Caco-2 (cell line): ENCODE results near the gene CDHR5. TPM values are rescaled to one million over a fixed set of nuclear protein-coding genes. Genes with fewer than 3 reads are reported as not detected.

Experiments used
- BruUV-seq: library from RNA; stranded (reverse); fragments of 400-500 nt; replicated peaks from 2 replicates; lab custom pipeline; 2021; lab: Mats Ljungman, UMichigan
- CTCF ChIA-PET: fragments of 300-600 bp; sonication (Branson Sonifier 250); formaldehyde crosslinking; loops from one replicate; lab custom pipeline; 2022; ENCODE audit warnings: antibody characterized with exemption; lab: Charles Lee
- POLR2A ChIA-PET: fragments of 300-600 bp; sonication (Branson Sonifier 250); formaldehyde crosslinking; loops from one replicate; lab custom pipeline; 2022; ENCODE audit warnings: antibody characterized with exemption; lab: Charles Lee
- DNase-seq, 2 experiments: peaks; one replicate each; pipeline versions ENCODE4 v3.0.0 to v3.0.0-alpha.2; 2020 to 2022
- H3K27me3 ChIP-seq: replicated peaks from 2 replicates; pipeline ENCODE4 v1.6.0; 2011; ENCODE audit warnings: low read length; ENCODE audit not compliant: control insufficient read depth, insufficient read depth
- H3K36me3 ChIP-seq: 2 replicates; pipeline ENCODE4 v1.5.1; 2011; ENCODE audit warnings: low read length; ENCODE audit not compliant: control insufficient read depth, insufficient read depth
- H3K4me1 ChIP-seq: fragments of 250-450 bp; sonication (Bioruptor Pico); 2 replicates; pipeline ENCODE4 v1.5.1; 2020; ENCODE audit warnings: mild to moderate bottlenecking
- H3K4me3 ChIP-seq: 2 replicates; pipeline ENCODE4 v1.5.1; 2011; ENCODE audit warnings: low read depth, mild to moderate bottlenecking, control low read depth, low read length
- H3K9me3 ChIP-seq: fragments of 250-450 bp; sonication (Bioruptor Pico); 2 replicates; pipeline ENCODE4 v1.5.1; 2020; ENCODE audit warnings: mild to moderate bottlenecking, moderate library complexity
- H3K27ac Mint-ChIP-seq: one replicate; pipeline ENCODE4 v1.8.0; 2022; ENCODE audit warnings: mixed read lengths; ENCODE audit not compliant: unreplicated experiment
- H3K27me3 Mint-ChIP-seq: one replicate; pipeline ENCODE4 v1.8.0; 2022; ENCODE audit warnings: mixed read lengths; ENCODE audit not compliant: insufficient read depth, unreplicated experiment
- H3K36me3 Mint-ChIP-seq: one replicate; pipeline ENCODE4 v1.8.0; 2022; ENCODE audit warnings: mild to moderate bottlenecking, mixed read lengths; ENCODE audit not compliant: insufficient read depth, unreplicated experiment
- H3K4me1 Mint-ChIP-seq: one replicate; pipeline ENCODE4 v1.8.0; 2022; ENCODE audit warnings: low read depth, mixed read lengths; ENCODE audit not compliant: unreplicated experiment
- H3K4me3 Mint-ChIP-seq: one replicate; pipeline ENCODE4 v1.8.0; 2022; ENCODE audit warnings: mild to moderate bottlenecking, moderate library complexity, mixed read lengths; ENCODE audit not compliant: unreplicated experiment
- H3K9me3 Mint-ChIP-seq: one replicate; pipeline ENCODE4 v1.8.0; 2022; ENCODE audit warnings: mixed read lengths; ENCODE audit not compliant: unreplicated experiment
- CTCF ChIP-seq, 2 experiments: fragments of 200-600 bp in 1 of 2; IDR thresholded peaks; 1 replicate in 1 of 2; 2 replicates in 1 of 2; pipeline versions ENCODE4 v1.5.1 to v1.8.0; 2011 to 2022; ENCODE audit warnings: antibody characterized with exemption in 1 of 2, control low read depth in 1 of 2, inconsistent platforms in 1 of 2, low read depth in 1 of 2, low read length in 1 of 2, mild to moderate bottlenecking in 1 of 2, moderate library complexity in 1 of 2; ENCODE audit not compliant: insufficient read depth in 1 of 2, severe bottlenecking in 1 of 2, unreplicated experiment in 1 of 2
- intact Hi-C: fragments of 100-400 bp; cut with micrococcal nuclease; formaldehyde crosslinking; loops from one replicate; pipeline ENCODE4 v1.10.0; 2022; ENCODE audit not compliant: unreplicated experiment
- total RNA-seq: library from RNA; stranded (reverse); gene quantifications from 2 replicates; pipeline ENCODE4 v1.2.3, GENCODE V29; 2022

Gene CDHR5
- total RNA-seq, 1 experiment from 2014 or later: 42.0 TPM

DNA sequence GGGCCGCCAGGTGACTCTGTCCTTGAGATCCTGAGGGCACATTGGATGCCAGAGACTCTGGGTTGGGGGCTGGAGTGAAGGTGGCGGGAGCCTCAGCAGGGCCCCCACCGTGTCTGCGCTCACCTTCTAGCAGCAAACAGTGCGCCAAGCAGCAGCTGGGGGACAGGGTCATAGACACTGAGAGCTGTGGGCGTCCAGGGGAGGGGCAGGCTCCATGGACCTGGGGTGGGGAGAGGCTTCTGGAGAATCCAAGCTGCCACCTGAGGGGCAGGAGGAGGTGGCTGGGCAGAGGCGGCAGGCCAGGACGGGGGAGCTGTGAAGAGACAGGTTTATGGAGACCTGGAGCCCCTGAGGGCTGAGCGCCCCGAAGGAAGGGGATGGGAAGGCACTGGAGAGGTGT, 40.5 kb downstream of the CDHR5 start:
- ChIA-PET CTCF (no interaction called here), POLR2A (no interaction called here)
- H3K36me3 ChIP-seq: peaks cover 1% of the 10 kb centered on the region

GRCh38 chr11:581752-582151, 43.0 kb downstream of the CDHR5 start:
- BruUV-seq: no TSS peak
- POLR2A ChIA-PET: no interaction called here

More for the DNA sequence above, 40.5 kb downstream of the CDHR5 start:
- Histone ChIP-seq H3K4me1 (peaks cover 36% of the 10 kb centered on the region), H3K27me3 (no peaks in the 10 kb centered on the region), H3K9me3 (no peaks in the 10 kb centered on the region), H3K4me3 (no peak overlapping the region)
- no peak for TF ChIP-seq CTCF (IDR thresholded peaks at IDR 0.05; ENCODE audit: insufficient read depth in 1 of 2, low read depth in 1 of 2, low read length in 1 of 2, severe bottlenecking in 1 of 2, unreplicated experiment in 1 of 2)
- Mint-ChIP-seq H3K9me3 (no peaks in the 10 kb centered on the region), H3K4me3 (no peak overlapping the region), H3K27me3 (no peaks in the 10 kb centered on the region), H3K27ac (no peak overlapping the region), H3K4me1 (peaks cover 26% of the 10 kb centered on the region), H3K36me3 (peaks cover 79% of the 10 kb centered on the region)
- intact Hi-C loops: no loop called here
- BruUV-seq: no TSS peak
- DNase-seq: no peak

DNA sequence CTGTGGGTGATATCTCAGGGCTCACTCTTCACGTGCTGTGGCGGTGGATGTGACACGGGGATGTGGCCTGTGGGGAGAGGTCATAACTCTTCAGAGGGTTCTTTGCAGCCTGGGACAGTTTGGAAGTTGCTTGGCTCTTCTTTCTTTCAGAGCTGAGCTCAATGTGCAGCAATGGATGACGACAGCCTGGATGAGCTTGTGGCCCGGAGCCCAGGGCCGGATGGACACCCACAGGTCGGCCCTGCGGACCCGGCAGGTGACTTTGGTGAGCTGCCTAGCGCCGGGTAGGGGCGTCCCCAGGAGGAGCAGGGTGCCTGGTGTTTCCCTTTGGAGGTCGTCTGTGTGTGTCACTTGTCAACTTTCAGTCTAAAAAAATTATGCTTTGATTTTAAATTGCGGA, 43.4 kb downstream of the CDHR5 start:
- no peaks in the 10 kb centered on the region for H3K27me3 ChIP-seq
- Mint-ChIP-seq H3K27ac (no peak overlapping the region), H3K9me3 (no peaks in the 10 kb centered on the region), H3K36me3 (peaks cover 54% of the 10 kb centered on the region), H3K4me3 (no peak overlapping the region), H3K27me3 (no peaks in the 10 kb centered on the region), H3K4me1 (peaks cover 4% of the 10 kb centered on the region)
- ChIA-PET CTCF (no interaction called here), POLR2A (no interaction called here)
- H3K9me3 ChIP-seq: no peaks in the 10 kb centered on the region
- intact Hi-C loops: no loop called here
- no peak for DNase-seq
- H3K4me1 ChIP-seq: peaks cover 31% of the 10 kb centered on the region
- no peak for TF ChIP-seq CTCF (IDR thresholded peaks at IDR 0.05; ENCODE audit: insufficient read depth in 1 of 2, low read depth in 1 of 2, low read length in 1 of 2, severe bottlenecking in 1 of 2, unreplicated experiment in 1 of 2)
- peaks cover 1% of the 10 kb centered on the region; the same call in 1 of the 2 replicates for H3K36me3 ChIP-seq
- BruUV-seq: no TSS peak
- no peak overlapping the region for H3K4me3 ChIP-seq

More at GRCh38 chr11:581752-582151, 43.0 kb downstream of the CDHR5 start:
- Mint-ChIP-seq H3K9me3 (no peaks in the 10 kb centered on the region), H3K4me1 (peaks cover 8% of the 10 kb centered on the region), H3K4me3 (no peak overlapping the region), H3K27me3 (no peaks in the 10 kb centered on the region), H3K36me3 (peaks cover 57% of the 10 kb centered on the region), H3K27ac (no peak overlapping the region)
- Histone ChIP-seq H3K4me3 (no peak overlapping the region), H3K9me3 (no peaks in the 10 kb centered on the region), H3K36me3 (peaks cover 1% of the 10 kb centered on the region; the same call in 1 of the 2 replicates), H3K4me1 (peaks cover 35% of the 10 kb centered on the region), H3K27me3 (no peaks in the 10 kb centered on the region)
- TF ChIP-seq CTCF (IDR thresholded peaks at IDR 0.05; ENCODE audit: insufficient read depth in 1 of 2, low read depth in 1 of 2, low read length in 1 of 2, severe bottlenecking in 1 of 2, unreplicated experiment in 1 of 2): no peak
- intact Hi-C loops: no loop called here
- no peak for DNase-seq
- CTCF ChIA-PET: no interaction called here
